PFSK-1 (cell line): ENCODE measurements around the gene PWWP2B.

Source experiments
- FOXP2 ChIP-seq: optimal IDR thresholded peaks from 2 replicates; pipeline ENCODE3; 2011; ENCODE audit warnings: borderline replicate concordance, control low read depth, inconsistent platforms; ENCODE audit not compliant: insufficient read depth; ENCODE audit errors: extremely low read length, extremely low read depth
- POLR2AphosphoS5 ChIP-seq: IDR thresholded peaks from 2 replicates; pipeline ENCODE4 v1.6.1; 2012; ENCODE audit warnings: low read depth, mild to moderate bottlenecking, control low read depth, low read length, moderate library complexity
- REST ChIP-seq, 2 experiments: IDR thresholded peaks; 2 replicates each; pipeline versions ENCODE4 v1.6.1 to v1.8.0; 2011 to 2012; ENCODE audit warnings: low read depth in 2 of 2, low read length in 2 of 2, control low read depth in 1 of 2, inconsistent platforms in 1 of 2, mild to moderate bottlenecking in 1 of 2, moderate library complexity in 1 of 2; ENCODE audit not compliant: insufficient read depth in 1 of 2
- SIN3A ChIP-seq: IDR thresholded peaks from 2 replicates; pipeline ENCODE4 v1.6.1; 2012; ENCODE audit warnings: mild to moderate bottlenecking, low read length, moderate library complexity, borderline replicate concordance; ENCODE audit not compliant: insufficient read depth
- TAF1 ChIP-seq: IDR thresholded peaks from 2 replicates; pipeline ENCODE4 v1.6.1; 2012; ENCODE audit warnings: low read length, control low read depth, borderline replicate concordance; ENCODE audit not compliant: insufficient read depth

The PWWP2B gene

GRCh38 chr10:132395704-132396493 lies 1.1 kb upstream of the PWWP2B start:
- no peak for TF ChIP-seq POLR2AphosphoS5
- TF ChIP-seq SIN3A = no peak
- TF ChIP-seq REST (IDR thresholded peaks at IDR 0.05; ENCODE audit: insufficient read depth in 1 of 2, low read depth in 2 of 2, low read length in 2 of 2) = no peak
- TF ChIP-seq FOXP2 = no peak
- no peak for TF ChIP-seq TAF1

- TF ChIP-seq SIN3A = no peak
- TF ChIP-seq FOXP2 = no peak
- TF ChIP-seq REST (IDR thresholded peaks at IDR 0.05; ENCODE audit: insufficient read depth in 1 of 2, low read depth in 2 of 2, low read length in 2 of 2) = no peak
- TF ChIP-seq TAF1 = no peak
- TF ChIP-seq POLR2AphosphoS5 = no peak
Measured at GRCh38 chr10:132396494-132397035, 435 bp upstream of the PWWP2B start.

- TF ChIP-seq TAF1 = no peak
- no peak for TF ChIP-seq REST (IDR thresholded peaks at IDR 0.05; ENCODE audit: insufficient read depth in 1 of 2, low read depth in 2 of 2, low read length in 2 of 2)
- TF ChIP-seq FOXP2 = no peak
- no peak for TF ChIP-seq POLR2AphosphoS5
- no peak for TF ChIP-seq SIN3A
Measured at GRCh38 chr10:132397671-132398565, 918 bp downstream of the PWWP2B start.

- no peak for TF ChIP-seq REST (IDR thresholded peaks at IDR 0.05; ENCODE audit: insufficient read depth in 1 of 2, low read depth in 2 of 2, low read length in 2 of 2)
Measured at GRCh38 chr10:132398566-132398991, 1.6 kb downstream of the PWWP2B start.
